HepG2 (cell line): Measurements from ENCODE around the gene SLC8A2. TPM values are rescaled to one million over a fixed set of nuclear protein-coding genes. Genes with fewer than 3 reads are reported as not detected.

Source experiments
- ATF7 ChIP-seq, 2 experiments: fragments of 450-650 bp in 1 of 2; sonication (generic) in 1 of 2; formaldehyde crosslinking in 1 of 2; IDR thresholded peaks; 2 replicates each; pipeline versions ENCODE4 v1.4.0 to v1.6.1; 2016 to 2020; ENCODE audit warnings: antibody characterized with exemption in 1 of 2, mild to moderate bottlenecking in 1 of 2, missing genetic modification reagents in 1 of 2
- CREB1 ChIP-seq, 2 experiments: fragments of 450-650 bp in 1 of 2; IDR thresholded peaks; 2 replicates each; pipeline ENCODE4 v1.6.1; 2016 to 2017; ENCODE audit warnings: control low read depth in 1 of 2, mild to moderate bottlenecking in 1 of 2, missing compliant biosample characterization in 1 of 2, missing genetic modification characterization in 1 of 2
- CREBL2 ChIP-seq: sonication (generic); formaldehyde crosslinking; IDR thresholded peaks from 2 replicates; pipeline ENCODE4 v1.8.1; 2023; ENCODE audit warnings: missing genetic modification reagents, mild to moderate bottlenecking, borderline replicate concordance
- GABPB1 ChIP-seq: IDR thresholded peaks from 2 replicates; pipeline ENCODE4 v1.6.1; 2016; ENCODE audit warnings: mild to moderate bottlenecking, missing genetic modification reagents, moderate library complexity, missing compliant biosample characterization
- GLI4 ChIP-seq: sonication (generic); formaldehyde crosslinking; IDR thresholded peaks from 2 replicates; pipeline ENCODE4 v1.5.1; 2020; ENCODE audit warnings: missing genetic modification reagents, mild to moderate bottlenecking, moderate library complexity, borderline replicate concordance
- IRF9 ChIP-seq: sonication (generic); formaldehyde crosslinking; IDR thresholded peaks from 2 replicates; pipeline ENCODE4 v1.8.0; 2022; ENCODE audit warnings: missing genetic modification reagents, mild to moderate bottlenecking, borderline replicate concordance
- MAZ ChIP-seq, 2 experiments: sonication (generic) in 1 of 2; formaldehyde crosslinking in 1 of 2; IDR thresholded peaks; 2 replicates each; pipeline versions ENCODE4 v1.5.0 to v1.6.1; 2012 to 2020; ENCODE audit warnings: low read depth in 2 of 2, mild to moderate bottlenecking in 2 of 2, borderline replicate concordance in 1 of 2, improper control_type of control experiment in 1 of 2, low read length in 1 of 2, missing genetic modification reagents in 1 of 2, moderate library complexity in 1 of 2
- MXD1 ChIP-seq: sonication (generic); formaldehyde crosslinking; IDR thresholded peaks from 2 replicates; pipeline ENCODE4 v1.4.0; 2020; ENCODE audit warnings: mild to moderate bottlenecking, missing genetic modification reagents
- NBN ChIP-seq: fragments of 450-650 bp; conservative IDR thresholded peaks from 2 replicates; pipeline ENCODE4 v1.6.1; 2017
- NKX3-1 ChIP-seq: sonication (generic); formaldehyde crosslinking; IDR thresholded peaks from 2 replicates; pipeline ENCODE4 v1.5.0; 2020; ENCODE audit warnings: missing genetic modification reagents
- POLR2AphosphoS2 ChIP-seq: IDR thresholded peaks from 2 replicates; pipeline ENCODE4 v1.6.1; 2011; ENCODE audit warnings: low read depth, low read length, improper control_type of control experiment
- SAFB2 ChIP-seq: sonication (generic); formaldehyde crosslinking; IDR thresholded peaks from 2 replicates; pipeline ENCODE4 v1.5.1; 2020; ENCODE audit warnings: missing genetic modification reagents, low read depth, mild to moderate bottlenecking, borderline replicate concordance
- SOX13 ChIP-seq, 3 experiments: fragments of 450-650 bp in 1 of 3; sonication (generic) in 1 of 3; formaldehyde crosslinking in 1 of 3; IDR thresholded peaks in 2 of 3; conservative IDR thresholded peaks in 1 of 3; 2 replicates each; pipeline versions ENCODE4 v1.5.0 to v1.6.1; 2016 to 2020; ENCODE audit warnings: antibody characterized with exemption in 1 of 3, mild to moderate bottlenecking in 1 of 3, missing compliant biosample characterization in 1 of 3, missing genetic modification reagents in 1 of 3, moderate library complexity in 1 of 3
- STAT6 ChIP-seq: sonication (generic); formaldehyde crosslinking; IDR thresholded peaks from 2 replicates; pipeline ENCODE4 v1.4.0; 2020; ENCODE audit warnings: missing genetic modification reagents, mild to moderate bottlenecking, borderline replicate concordance
- THAP9 ChIP-seq: sonication (generic); formaldehyde crosslinking; IDR thresholded peaks from 2 replicates; pipeline ENCODE4; 2020; ENCODE audit warnings: missing genetic modification reagents, mild to moderate bottlenecking, borderline replicate concordance
- ZBTB8A ChIP-seq: sonication (generic); formaldehyde crosslinking; IDR thresholded peaks from 2 replicates; pipeline ENCODE4 v1.4.0; 2020; ENCODE audit warnings: mild to moderate bottlenecking, low read depth, missing genetic modification reagents, borderline replicate concordance
- ZNF496 ChIP-seq: sonication (generic); formaldehyde crosslinking; IDR thresholded peaks from 2 replicates; pipeline ENCODE4 v1.8.1; 2023; ENCODE audit warnings: mild to moderate bottlenecking, moderate library complexity, missing genetic modification reagents; ENCODE audit not compliant: insufficient replicate concordance
- ZNF709 ChIP-seq: sonication (generic); formaldehyde crosslinking; IDR thresholded peaks from 2 replicates; pipeline ENCODE4 v1.5.0; 2020; ENCODE audit warnings: mild to moderate bottlenecking, missing genetic modification reagents
- ZNF777 ChIP-seq: sonication (generic); formaldehyde crosslinking; IDR thresholded peaks from 2 replicates; pipeline ENCODE4 v1.4.0; 2020; ENCODE audit warnings: missing genetic modification reagents
- polyA plus RNA-seq, 8 experiments: library from polyadenylated mRNA; depleted of rRNA in 3 of 8; stranded (reverse) in 7 of 8; unstranded in 1 of 8; fragments of >200 nt; fragmentation: Illumina TruSeq in 4 of 8; extraction: Trizol in 4 of 8; gene quantifications; 2 replicates each; pipeline versions ENCODE4 v1.2.1 to v1.2.3, GENCODE V29; 2011 to 2016; ENCODE audit warnings: low read depth in 4 of 8, missing spikeins in 1 of 8, mixed read lengths in 1 of 8; ENCODE audit not compliant: insufficient read depth in 1 of 8
- total RNA-seq, 5 experiments: library from RNA; depleted of rRNA; stranded (reverse); fragments of >200 nt; fragmentation: Illumina TruSeq; extraction: Trizol; gene quantifications; 2 replicates each; pipeline ENCODE4 v1.2.3, GENCODE V29; 2016; ENCODE audit warnings: low read depth in 1 of 5

The SLC8A2 gene
- total and polyA plus RNA-seq, 2 of the 13 experiments (the other 11 are each of a cell fraction or from before 2014, with no cell fraction given): 0.02 TPM; not detected in 1

- no peak for TF ChIP-seq SOX13 (IDR thresholded peaks at IDR 0.05)
- no peak for TF ChIP-seq SOX13 (CRISPR knock-in tag; conservative IDR thresholded peaks at IDR 0.05 in 1 of 2, IDR thresholded peaks at IDR 0.05 in 1 of 2)
- peak; percentile 28; the same call in 1 of the 2 replicates for TF ChIP-seq GABPB1 (CRISPR knock-in tag)
- TF ChIP-seq NBN: no peak
- no peak for TF ChIP-seq CREB1 (IDR thresholded peaks at IDR 0.05)
- no peak for TF ChIP-seq CREB1 (CRISPR knock-in tag; IDR thresholded peaks at IDR 0.05)
- no peak for TF ChIP-seq ZNF496
- no peak for TF ChIP-seq ZNF777
- TF ChIP-seq THAP9 (CRISPR knock-in tag): no peak
- TF ChIP-seq MAZ (IDR thresholded peaks at IDR 0.05; ENCODE audit: borderline replicate concordance, low read depth, low read length): no peak
- no peak for TF ChIP-seq MAZ (CRISPR knock-in tag; IDR thresholded peaks at IDR 0.05; ENCODE audit: low read depth)
- no peak for TF ChIP-seq ATF7 (IDR thresholded peaks at IDR 0.05)
- TF ChIP-seq ATF7 (CRISPR knock-in tag; IDR thresholded peaks at IDR 0.05): no peak
- TF ChIP-seq GLI4 (CRISPR knock-in tag): no peak
- TF ChIP-seq SAFB2 (CRISPR knock-in tag): no peak
- TF ChIP-seq IRF9: no peak
- TF ChIP-seq NKX3-1 (CRISPR knock-in tag): no peak; the same call in 1 of the 2 replicates
- TF ChIP-seq STAT6: no peak
- TF ChIP-seq MXD1 (CRISPR knock-in tag): no peak
- TF ChIP-seq CREBL2 (CRISPR knock-in tag): no peak
- no peak for TF ChIP-seq POLR2AphosphoS2
- TF ChIP-seq ZNF709 (CRISPR knock-in tag): no peak
- TF ChIP-seq ZBTB8A (CRISPR knock-in tag): no peak
Observed at GRCh38 chr19:47444388-47444821, 27.3 kb downstream of the SLC8A2 start (continued).
